Esophagus muscularis mucosa (tissue), 4 donors: ENCODE measurements around the gene SEPTIN5. TPM values are rescaled to one million over a fixed set of nuclear protein-coding genes. Genes with fewer than 3 reads are reported as not detected.

Experiments
- DNase-seq: peaks from one replicate; pipeline ENCODE4 v3.0.0-alpha.2; 2017; ENCODE audit errors: extremely low spot score
- H3K27ac ChIP-seq, 4 donors: fragments of 200-600 bp; sonication (generic); replicated peaks in 1 of 4; 1 replicate in 3 of 4; 2 replicates in 1 of 4; pipeline ENCODE4 v1.5.1; 2016 to 2019; ENCODE audit warnings: mild to moderate bottlenecking in 1 of 4
- H3K27me3 ChIP-seq, 4 donors: fragments of 200-600 bp; sonication (generic); one replicate each; pipeline versions ENCODE4 v1.5.1 to v1.6.0; 2016 to 2019
- H3K36me3 ChIP-seq, 4 donors: fragments of 200-600 bp; sonication (generic); one replicate each; pipeline ENCODE4 v1.5.1; 2016 to 2019
- H3K4me1 ChIP-seq, 4 donors: fragments of 200-600 bp; sonication (generic); one replicate each; pipeline ENCODE4 v1.5.1; 2016 to 2019
- H3K4me3 ChIP-seq, 4 donors: fragments of 200-600 bp; sonication (generic); 1 replicate in 2 of 4; 2 replicates in 2 of 4; pipeline ENCODE4 v1.5.1; 2016 to 2019; ENCODE audit warnings: mild to moderate bottlenecking in 4 of 4, moderate library complexity in 1 of 4
- H3K9me3 ChIP-seq, 4 donors: fragments of 200-600 bp; sonication (generic); 1 replicate in 3 of 4; 2 replicates in 1 of 4; pipeline ENCODE4 v1.5.1; 2016 to 2019
- EP300 ChIP-seq: sonication (generic); formaldehyde crosslinking; IDR thresholded peaks from one replicate; pipeline ENCODE4 v1.6.1; 2017; ENCODE audit warnings: antibody characterized with exemption
- POLR2A ChIP-seq: fragments of 450-650 bp; IDR thresholded peaks from one replicate; pipeline ENCODE4 v1.6.1; 2017; ENCODE audit warnings: antibody characterized with exemption, moderate library complexity, mild to moderate bottlenecking, low read depth
- POLR2AphosphoS5 ChIP-seq, 2 donors: sonication (generic); formaldehyde crosslinking; IDR thresholded peaks; one replicate each; pipeline ENCODE4 v1.6.1; 2017; ENCODE audit warnings: antibody characterized with exemption in 2 of 2
- WGBS: methylation state at CpG from one replicate; pipeline ENCODE4 v1.1.5; 2018; 5-methylcytosine and 5-hydroxymethylcytosine counted together
- intact Hi-C: fragments of 100-400 bp; cut with DNase I; formaldehyde crosslinking; loops from one replicate; pipeline ENCODE4 v1.15.1; 2023
- total RNA-seq, 4 donors: library from RNA; depleted of rRNA; stranded (reverse); fragments of >200 nt; gene quantifications; one replicate each; pipeline versions ENCODE4 v1.1.0 to v1.2.1, GENCODE V29; 2016
- TF ChIP-seq, protein P1 (sequence below), 3 experiments: fragments of 200-600 bp in 2 of 3; fragments of 450-650 bp in 1 of 3; sonication (generic) in 2 of 3; IDR thresholded peaks; one replicate each; pipeline ENCODE4 v1.5.1; 2017 to 2019; ENCODE audit warnings: antibody characterized with exemption in 3 of 3, mild to moderate bottlenecking in 2 of 3, moderate library complexity in 1 of 3

The SEPTIN5 gene
- total RNA-seq, 4 donors from 2014 or later, result 4.2 to 55.4 (median 20.6) TPM

DNA sequence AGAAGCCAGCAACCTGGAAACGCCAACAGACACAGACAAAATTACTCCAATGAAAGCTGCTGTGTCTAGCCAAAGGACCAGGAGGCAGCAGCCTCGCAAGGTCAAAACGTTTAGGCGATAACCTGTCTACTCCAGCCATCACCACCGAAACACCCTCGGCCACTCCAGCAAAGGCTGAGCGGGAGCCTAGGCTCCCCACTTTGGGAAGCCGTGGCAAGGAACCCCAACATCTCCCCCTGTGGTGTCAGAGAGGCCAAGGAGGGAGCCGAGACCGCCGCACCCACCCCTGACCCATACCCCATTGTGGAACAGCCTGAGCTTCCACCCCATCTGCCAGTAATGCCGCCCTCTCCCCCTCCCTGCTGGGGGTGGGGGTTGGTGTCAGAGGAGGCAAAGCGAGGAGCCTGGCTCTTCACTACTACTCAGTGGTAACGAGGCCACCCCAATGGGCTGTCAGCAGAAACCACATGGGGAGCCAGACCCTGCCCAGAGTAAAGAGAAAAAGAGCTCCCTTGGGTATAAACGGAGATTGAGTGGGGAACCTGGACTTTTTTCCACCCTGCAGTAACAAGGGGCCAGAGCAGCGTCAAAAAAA, 33.9 kb upstream of the SEPTIN5 start:
- WGBS, result 91% methylated on average over 16 of the region's 16 CpGs
- Histone ChIP-seq H3K4me1 (peaks cover 0 to 4% (median 3%) of the 10 kb centered on the region in 4 donors), H3K27ac (no peak overlapping the region), H3K9me3 (no peaks in the 10 kb centered on the region), H3K4me3 (no peak overlapping the region), H3K27me3 (peaks cover 0 to 33% (median 0%) of the 10 kb centered on the region in 4 donors), H3K36me3 (no peaks in the 10 kb centered on the region)
- intact Hi-C loops, result no loop called here
- DNase-seq, result no peak
- TF ChIP-seq POLR2A (no peak), EP300 (no peak), POLR2AphosphoS5 (IDR thresholded peaks at IDR 0.05) (no peak)
- TF ChIP-seq, protein P1, sequence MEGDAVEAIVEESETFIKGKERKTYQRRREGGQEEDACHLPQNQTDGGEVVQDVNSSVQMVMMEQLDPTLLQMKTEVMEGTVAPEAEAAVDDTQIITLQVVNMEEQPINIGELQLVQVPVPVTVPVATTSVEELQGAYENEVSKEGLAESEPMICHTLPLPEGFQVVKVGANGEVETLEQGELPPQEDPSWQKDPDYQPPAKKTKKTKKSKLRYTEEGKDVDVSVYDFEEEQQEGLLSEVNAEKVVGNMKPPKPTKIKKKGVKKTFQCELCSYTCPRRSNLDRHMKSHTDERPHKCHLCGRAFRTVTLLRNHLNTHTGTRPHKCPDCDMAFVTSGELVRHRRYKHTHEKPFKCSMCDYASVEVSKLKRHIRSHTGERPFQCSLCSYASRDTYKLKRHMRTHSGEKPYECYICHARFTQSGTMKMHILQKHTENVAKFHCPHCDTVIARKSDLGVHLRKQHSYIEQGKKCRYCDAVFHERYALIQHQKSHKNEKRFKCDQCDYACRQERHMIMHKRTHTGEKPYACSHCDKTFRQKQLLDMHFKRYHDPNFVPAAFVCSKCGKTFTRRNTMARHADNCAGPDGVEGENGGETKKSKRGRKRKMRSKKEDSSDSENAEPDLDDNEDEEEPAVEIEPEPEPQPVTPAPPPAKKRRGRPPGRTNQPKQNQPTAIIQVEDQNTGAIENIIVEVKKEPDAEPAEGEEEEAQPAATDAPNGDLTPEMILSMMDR (IDR thresholded peaks at IDR 0.05), result no peak

DNA sequence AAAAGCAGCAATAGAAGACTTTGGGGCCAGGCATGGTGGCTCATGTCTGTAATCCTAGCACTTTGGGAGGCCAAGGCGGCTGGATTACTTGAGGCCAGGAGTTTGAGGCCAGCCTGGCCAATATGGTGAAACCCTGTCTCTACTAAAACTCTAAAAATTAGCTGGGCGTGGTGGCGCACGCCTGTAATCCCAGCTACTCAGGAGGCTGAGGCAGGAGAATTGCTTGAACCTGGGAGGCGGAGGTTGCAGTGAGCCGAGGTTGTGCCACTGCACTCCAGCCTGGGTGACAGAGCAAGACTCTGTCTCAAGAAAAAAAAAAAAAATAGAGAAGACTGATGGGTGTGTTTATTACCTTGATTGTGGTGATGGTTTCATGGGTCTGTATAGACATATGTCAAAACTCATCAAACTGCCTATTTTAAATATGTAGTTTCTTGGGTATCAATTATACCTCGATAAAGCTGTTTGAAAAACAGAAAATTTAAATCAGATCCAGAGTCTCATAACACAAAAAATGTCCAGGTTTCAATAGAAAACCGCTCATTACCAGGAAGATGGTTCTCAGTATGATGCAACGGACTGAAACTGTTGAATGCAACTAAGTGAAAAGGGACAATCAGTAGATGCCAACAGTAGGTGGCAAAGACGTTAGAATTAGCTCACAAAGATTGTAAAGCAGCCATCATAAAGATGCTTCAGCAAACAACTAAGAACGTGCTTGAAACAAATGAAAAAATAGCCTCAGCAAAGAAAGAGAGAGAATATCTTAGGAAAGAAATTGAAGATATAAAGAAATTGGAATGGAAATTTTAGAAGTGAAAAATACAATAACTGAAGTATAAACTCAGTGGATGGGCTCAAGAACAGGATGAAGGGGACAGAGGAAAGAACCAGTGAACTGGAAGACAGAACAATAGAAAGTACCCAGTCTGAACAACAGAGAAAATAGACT, 33.1 kb upstream of the SEPTIN5 start:
- DNase-seq, result no peak
- intact Hi-C loops, result no loop called here
- no peak overlapping the region for H3K27ac ChIP-seq
- no peaks in the 10 kb centered on the region for H3K36me3 ChIP-seq
- H3K27me3 ChIP-seq, result peaks cover 0 to 33% (median 0%) of the 10 kb centered on the region in 4 donors
- no peaks in the 10 kb centered on the region for H3K9me3 ChIP-seq
- TF ChIP-seq POLR2A (no peak), EP300 (no peak), POLR2AphosphoS5 (IDR thresholded peaks at IDR 0.05) (no peak)
- TF ChIP-seq, protein P1 (IDR thresholded peaks at IDR 0.05), result no peak
- H3K4me1 ChIP-seq, result peaks cover 0 to 4% (median 3%) of the 10 kb centered on the region in 4 donors
- WGBS, result 84% methylated on average over 11 of the region's 11 CpGs
- H3K4me3 ChIP-seq, result no peak overlapping the region

DNA sequence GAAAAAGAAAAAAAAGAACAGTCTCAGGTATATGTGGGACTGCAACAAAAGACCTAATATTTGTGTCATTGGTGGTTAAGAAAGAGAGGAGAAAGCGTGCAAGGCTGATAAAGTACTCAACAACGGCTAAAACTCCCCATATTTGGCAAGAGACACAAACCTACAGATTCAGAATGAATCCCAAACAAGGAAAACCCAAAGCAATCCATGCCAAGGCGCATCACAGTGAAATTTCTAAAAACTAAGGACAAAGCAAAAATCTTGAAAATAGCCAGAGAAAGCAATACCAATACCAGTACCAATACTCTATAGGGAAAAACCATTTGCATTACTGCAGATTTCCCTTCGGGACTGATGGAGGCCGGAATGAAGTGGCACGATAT, 32.4 kb upstream of the SEPTIN5 start:
- TF ChIP-seq, protein P1 (IDR thresholded peaks at IDR 0.05), result no peak
- no peak for TF ChIP-seq POLR2AphosphoS5 (IDR thresholded peaks at IDR 0.05)
- TF ChIP-seq EP300, result no peak
- no peak for TF ChIP-seq POLR2A
- WGBS, result 86% methylated on average over 6 of the region's 6 CpGs
- no peak for DNase-seq
- H3K9me3 ChIP-seq, result no peaks in the 10 kb centered on the region
- no peaks in the 10 kb centered on the region for H3K36me3 ChIP-seq
- intact Hi-C loops, result no loop called here
- no peak overlapping the region for H3K4me3 ChIP-seq
- H3K27ac ChIP-seq, result no peak overlapping the region
- peaks cover 0 to 33% (median 0%) of the 10 kb centered on the region in 4 donors for H3K27me3 ChIP-seq
- peaks cover 0 to 4% (median 3%) of the 10 kb centered on the region in 4 donors for H3K4me1 ChIP-seq

DNA sequence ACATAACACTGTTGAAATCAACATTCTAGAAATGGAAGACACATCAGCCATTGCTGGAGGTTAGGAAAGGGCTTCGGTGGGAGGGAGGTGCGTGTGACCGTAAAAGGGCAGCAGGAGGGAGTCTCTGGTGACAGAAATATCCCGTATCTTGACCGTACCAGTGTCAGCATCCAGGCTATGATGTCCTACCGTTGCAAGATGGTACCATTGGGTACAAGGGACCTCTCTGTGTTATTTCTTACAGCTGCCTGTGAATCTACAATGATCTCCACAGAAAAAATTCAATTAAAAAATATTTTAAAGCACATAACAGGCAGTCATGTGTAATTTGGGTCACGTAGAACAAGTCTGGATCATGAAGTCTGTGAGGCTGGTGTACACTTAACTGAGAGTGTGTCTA, 27.4 kb upstream of the SEPTIN5 start:
- H3K4me3 ChIP-seq, result no peak overlapping the region
- peaks cover 0 to 11% (median 10%) of the 10 kb centered on the region in 4 donors for H3K4me1 ChIP-seq
- peaks cover 0 to 29% (median 0%) of the 10 kb centered on the region in 4 donors for H3K27me3 ChIP-seq
- H3K9me3 ChIP-seq, result no peaks in the 10 kb centered on the region
- no peak for DNase-seq
- 85% methylated on average over 7 of the region's 7 CpGs for WGBS
- TF ChIP-seq POLR2A (no peak), POLR2AphosphoS5 (IDR thresholded peaks at IDR 0.05) (no peak), EP300 (no peak)
- TF ChIP-seq, protein P1 (IDR thresholded peaks at IDR 0.05), result no peak
- intact Hi-C loops, result no loop called here
- H3K36me3 ChIP-seq, result no peaks in the 10 kb centered on the region
- H3K27ac ChIP-seq, result no peak overlapping the region
